GM23338 (cell line): ENCODE results near the gene ZNF780B. TPM values are rescaled to one million over a fixed set of nuclear protein-coding genes. Genes with fewer than 3 reads are reported as not detected.

ENCODE experiments used
- ATAC-seq: fragments of 200-7000 bp; cut with Tn5 transposase; 3 replicates; pipeline ENCODE4 v1.9.1; 2020
- DNase-seq: peaks from one replicate; pipeline ENCODE4 v3.0.0-alpha.2; 2015; ENCODE audit warnings: low spot score
- H2AFZ ChIP-seq: fragments of 200-600 bp; sonication (generic); 2 replicates; pipeline ENCODE4 v1.8.0; 2016; ENCODE audit warnings: antibody characterized with exemption, mild to moderate bottlenecking, moderate library complexity
- H3F3A ChIP-seq: fragments of 200-600 bp; sonication (generic); replicated peaks from 2 replicates; pipeline ENCODE4 v1.8.0; 2017; ENCODE audit warnings: antibody characterized with exemption, mixed run types, low read depth
- H3K27ac ChIP-seq: fragments of 200-600 bp; sonication (generic); 2 replicates; pipeline ENCODE4 v1.6.1; 2016; ENCODE audit warnings: low read depth
- H3K27me3 ChIP-seq: fragments of 200-600 bp; sonication (generic); 2 replicates; pipeline ENCODE4 v1.8.0; 2016; ENCODE audit warnings: mild to moderate bottlenecking, mixed run types, moderate library complexity; ENCODE audit not compliant: insufficient read depth
- H3K36me3 ChIP-seq: fragments of 200-600 bp; sonication (generic); 2 replicates; pipeline ENCODE4 v1.8.0; 2016; ENCODE audit warnings: mild to moderate bottlenecking; ENCODE audit not compliant: insufficient read depth
- H3K4me1 ChIP-seq: fragments of 200-600 bp; sonication (generic); 2 replicates; pipeline ENCODE4 v1.8.0; 2016; ENCODE audit warnings: mild to moderate bottlenecking, moderate library complexity; ENCODE audit not compliant: insufficient read depth
- H3K4me2 ChIP-seq: fragments of 200-600 bp; sonication (generic); 2 replicates; pipeline ENCODE4 v1.7.1; 2017; ENCODE audit warnings: mixed run types
- H3K4me3 ChIP-seq: fragments of 200-600 bp; sonication (generic); 2 replicates; pipeline ENCODE4 v1.6.1; 2016; ENCODE audit warnings: mixed run types
- H3K79me2 ChIP-seq: fragments of 200-600 bp; sonication (generic); replicated peaks from 2 replicates; pipeline ENCODE4 v1.8.0; 2017; ENCODE audit warnings: mild to moderate bottlenecking; ENCODE audit not compliant: insufficient read depth
- H3K9me2 ChIP-seq: fragments of 200-600 bp; sonication (generic); 2 replicates; pipeline ENCODE4 v1.8.0; 2017; ENCODE audit not compliant: insufficient read depth
- H4K20me1 ChIP-seq: fragments of 200-600 bp; sonication (generic); replicated peaks from 2 replicates; pipeline ENCODE4 v1.8.0; 2017; ENCODE audit warnings: mild to moderate bottlenecking; ENCODE audit not compliant: insufficient read depth
- H3K27ac Mint-ChIP-seq: 2 replicates; pipeline ENCODE4 v1.8.0; 2020; ENCODE audit warnings: inconsistent platforms, mild to moderate bottlenecking, moderate library complexity, mixed read lengths
- H3K27me3 Mint-ChIP-seq: 3 replicates; pipeline ENCODE4 v1.8.0; 2022; ENCODE audit warnings: low read depth, mild to moderate bottlenecking, moderate library complexity, mixed read lengths, inconsistent platforms; ENCODE audit not compliant: insufficient read depth, poor library complexity
- H3K36me3 Mint-ChIP-seq: 3 replicates; pipeline ENCODE4 v1.8.0; 2021; ENCODE audit warnings: low read depth, mild to moderate bottlenecking, inconsistent platforms, moderate library complexity, mixed read lengths
- H3K4me1 Mint-ChIP-seq: 3 replicates; pipeline ENCODE4 v1.8.0; 2020; ENCODE audit warnings: mild to moderate bottlenecking, inconsistent platforms, mixed read lengths
- H3K4me3 Mint-ChIP-seq: 3 replicates; pipeline ENCODE4 v1.8.0; 2021; ENCODE audit warnings: moderate library complexity, mild to moderate bottlenecking, inconsistent platforms, mixed read lengths
- H3K9me3 Mint-ChIP-seq: 3 replicates; pipeline ENCODE4 v1.8.0; 2020; ENCODE audit warnings: moderate library complexity, mild to moderate bottlenecking, inconsistent platforms, mixed read lengths
- CREB1 ChIP-seq: fragments of 250-450 bp; sonication (Bioruptor Pico); IDR thresholded peaks from 2 replicates; pipeline ENCODE4 v1.5.0; 2020; ENCODE audit warnings: low read depth, mild to moderate bottlenecking, moderate library complexity
- CTCF ChIP-seq, 2 experiments: fragments of 200-600 bp in 1 of 2; sonication (generic) in 1 of 2; conservative IDR thresholded peaks; 2 replicates each; pipeline versions ENCODE4 v1.5.1 to v1.6.1; 2016 to 2017; ENCODE audit warnings: antibody characterized with exemption in 2 of 2, low read depth in 2 of 2, mild to moderate bottlenecking in 2 of 2, moderate library complexity in 1 of 2
- EZH2 ChIP-seq: fragments of 200-600 bp; sonication (generic); IDR thresholded peaks from one replicate; pipeline ENCODE4 v1.8.0; 2017; ENCODE audit warnings: antibody characterized with exemption, mild to moderate bottlenecking, low read depth; ENCODE audit not compliant: unreplicated experiment
- EZH2phosphoT487 ChIP-seq: fragments of 200-600 bp; sonication (generic); IDR thresholded peaks from one replicate; pipeline ENCODE4 v1.8.1; 2018; ENCODE audit warnings: antibody characterized with exemption; ENCODE audit not compliant: unreplicated experiment
- JUNB ChIP-seq: IDR thresholded peaks from one replicate; pipeline ENCODE4 v1.6.1; 2016; ENCODE audit warnings: antibody characterized with exemption; ENCODE audit not compliant: unreplicated experiment
- POLR2AphosphoS5 ChIP-seq: IDR thresholded peaks from 2 replicates; pipeline ENCODE4 v1.6.1; 2016; ENCODE audit warnings: antibody characterized with exemption, low read depth
- REST ChIP-seq: IDR thresholded peaks from one replicate; pipeline ENCODE4 v1.6.1; 2018; ENCODE audit warnings: antibody characterized with exemption; ENCODE audit not compliant: unreplicated experiment
- STAT1 ChIP-seq: IDR thresholded peaks from one replicate; pipeline ENCODE4 v1.6.1; 2016; ENCODE audit warnings: antibody characterized with exemption; ENCODE audit not compliant: unreplicated experiment
- ZNF331 ChIP-seq: fragments of 250-450 bp; sonication (Bioruptor Pico); IDR thresholded peaks from 2 replicates; pipeline ENCODE4 v1.5.0; 2020; ENCODE audit warnings: low read depth, mild to moderate bottlenecking, moderate library complexity
- polyA plus RNA-seq: library from polyadenylated mRNA; unstranded; fragments of >200 nt; fragmentation: Nextera tagmentation; extraction: Ambion mirVana; gene quantifications from 2 replicates; pipeline ENCODE4 v1.2.1, GENCODE V29; 2016
- total RNA-seq: library from RNA; depleted of rRNA; stranded (reverse); fragments of >200 nt; shearing (Covaris generic); gene quantifications from 2 replicates; pipeline ENCODE4 v1.2.3, GENCODE V29; 2014
- TF ChIP-seq, protein P1 (sequence below): IDR thresholded peaks from 2 replicates; pipeline ENCODE4 v1.6.1; 2016; ENCODE audit warnings: antibody characterized with exemption
- TF ChIP-seq, protein P2 (sequence below): fragments of 250-450 bp; sonication (Bioruptor Pico); IDR thresholded peaks from 2 replicates; pipeline ENCODE4 v1.5.0; 2020; ENCODE audit warnings: mild to moderate bottlenecking, moderate library complexity

Gene ZNF780B
- total and polyA plus RNA-seq, 2 experiments from 2014 or later = 4.9 to 11.0 TPM

GRCh38 chr19:39993605-39994004, 62.4 kb downstream of the ZNF780B start:
- Mint-ChIP-seq H3K27me3 (peaks cover 2% of the 10 kb centered on the region), H3K4me1 (peaks cover 9% of the 10 kb centered on the region; the same call in 1 of the 3 replicates), H3K27ac (no peak overlapping the region), H3K9me3 (peaks cover 28% of the 10 kb centered on the region), H3K36me3 (peaks cover 21% of the 10 kb centered on the region), H3K4me3 (no peak overlapping the region)
- H3K9me2 ChIP-seq = no peaks in the 10 kb centered on the region
- H3K36me3 ChIP-seq = 0 out of 2 replicates have a peak, but pooled peaks cover 5% of the 10 kb centered on the region
- no peak overlapping the region for H3K27ac ChIP-seq
- TF ChIP-seq, protein P1, sequence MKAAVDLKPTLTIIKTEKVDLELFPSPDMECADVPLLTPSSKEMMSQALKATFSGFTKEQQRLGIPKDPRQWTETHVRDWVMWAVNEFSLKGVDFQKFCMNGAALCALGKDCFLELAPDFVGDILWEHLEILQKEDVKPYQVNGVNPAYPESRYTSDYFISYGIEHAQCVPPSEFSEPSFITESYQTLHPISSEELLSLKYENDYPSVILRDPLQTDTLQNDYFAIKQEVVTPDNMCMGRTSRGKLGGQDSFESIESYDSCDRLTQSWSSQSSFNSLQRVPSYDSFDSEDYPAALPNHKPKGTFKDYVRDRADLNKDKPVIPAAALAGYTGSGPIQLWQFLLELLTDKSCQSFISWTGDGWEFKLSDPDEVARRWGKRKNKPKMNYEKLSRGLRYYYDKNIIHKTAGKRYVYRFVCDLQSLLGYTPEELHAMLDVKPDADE = no peak
- TF ChIP-seq STAT1 = no peak
- no peak for TF ChIP-seq EZH2
- TF ChIP-seq ZNF331 (CRISPR knock-in tag) = no peak
- TF ChIP-seq CREB1 (CRISPR knock-in tag) = no peak
- TF ChIP-seq POLR2AphosphoS5 = no peak
- TF ChIP-seq JUNB = no peak
- TF ChIP-seq CTCF (conservative IDR thresholded peaks at IDR 0.05; ENCODE audit: low read depth in 2 of 2) = no peak
- no peak for TF ChIP-seq REST
- TF ChIP-seq EZH2phosphoT487 = no peak
- TF ChIP-seq, protein P2, sequence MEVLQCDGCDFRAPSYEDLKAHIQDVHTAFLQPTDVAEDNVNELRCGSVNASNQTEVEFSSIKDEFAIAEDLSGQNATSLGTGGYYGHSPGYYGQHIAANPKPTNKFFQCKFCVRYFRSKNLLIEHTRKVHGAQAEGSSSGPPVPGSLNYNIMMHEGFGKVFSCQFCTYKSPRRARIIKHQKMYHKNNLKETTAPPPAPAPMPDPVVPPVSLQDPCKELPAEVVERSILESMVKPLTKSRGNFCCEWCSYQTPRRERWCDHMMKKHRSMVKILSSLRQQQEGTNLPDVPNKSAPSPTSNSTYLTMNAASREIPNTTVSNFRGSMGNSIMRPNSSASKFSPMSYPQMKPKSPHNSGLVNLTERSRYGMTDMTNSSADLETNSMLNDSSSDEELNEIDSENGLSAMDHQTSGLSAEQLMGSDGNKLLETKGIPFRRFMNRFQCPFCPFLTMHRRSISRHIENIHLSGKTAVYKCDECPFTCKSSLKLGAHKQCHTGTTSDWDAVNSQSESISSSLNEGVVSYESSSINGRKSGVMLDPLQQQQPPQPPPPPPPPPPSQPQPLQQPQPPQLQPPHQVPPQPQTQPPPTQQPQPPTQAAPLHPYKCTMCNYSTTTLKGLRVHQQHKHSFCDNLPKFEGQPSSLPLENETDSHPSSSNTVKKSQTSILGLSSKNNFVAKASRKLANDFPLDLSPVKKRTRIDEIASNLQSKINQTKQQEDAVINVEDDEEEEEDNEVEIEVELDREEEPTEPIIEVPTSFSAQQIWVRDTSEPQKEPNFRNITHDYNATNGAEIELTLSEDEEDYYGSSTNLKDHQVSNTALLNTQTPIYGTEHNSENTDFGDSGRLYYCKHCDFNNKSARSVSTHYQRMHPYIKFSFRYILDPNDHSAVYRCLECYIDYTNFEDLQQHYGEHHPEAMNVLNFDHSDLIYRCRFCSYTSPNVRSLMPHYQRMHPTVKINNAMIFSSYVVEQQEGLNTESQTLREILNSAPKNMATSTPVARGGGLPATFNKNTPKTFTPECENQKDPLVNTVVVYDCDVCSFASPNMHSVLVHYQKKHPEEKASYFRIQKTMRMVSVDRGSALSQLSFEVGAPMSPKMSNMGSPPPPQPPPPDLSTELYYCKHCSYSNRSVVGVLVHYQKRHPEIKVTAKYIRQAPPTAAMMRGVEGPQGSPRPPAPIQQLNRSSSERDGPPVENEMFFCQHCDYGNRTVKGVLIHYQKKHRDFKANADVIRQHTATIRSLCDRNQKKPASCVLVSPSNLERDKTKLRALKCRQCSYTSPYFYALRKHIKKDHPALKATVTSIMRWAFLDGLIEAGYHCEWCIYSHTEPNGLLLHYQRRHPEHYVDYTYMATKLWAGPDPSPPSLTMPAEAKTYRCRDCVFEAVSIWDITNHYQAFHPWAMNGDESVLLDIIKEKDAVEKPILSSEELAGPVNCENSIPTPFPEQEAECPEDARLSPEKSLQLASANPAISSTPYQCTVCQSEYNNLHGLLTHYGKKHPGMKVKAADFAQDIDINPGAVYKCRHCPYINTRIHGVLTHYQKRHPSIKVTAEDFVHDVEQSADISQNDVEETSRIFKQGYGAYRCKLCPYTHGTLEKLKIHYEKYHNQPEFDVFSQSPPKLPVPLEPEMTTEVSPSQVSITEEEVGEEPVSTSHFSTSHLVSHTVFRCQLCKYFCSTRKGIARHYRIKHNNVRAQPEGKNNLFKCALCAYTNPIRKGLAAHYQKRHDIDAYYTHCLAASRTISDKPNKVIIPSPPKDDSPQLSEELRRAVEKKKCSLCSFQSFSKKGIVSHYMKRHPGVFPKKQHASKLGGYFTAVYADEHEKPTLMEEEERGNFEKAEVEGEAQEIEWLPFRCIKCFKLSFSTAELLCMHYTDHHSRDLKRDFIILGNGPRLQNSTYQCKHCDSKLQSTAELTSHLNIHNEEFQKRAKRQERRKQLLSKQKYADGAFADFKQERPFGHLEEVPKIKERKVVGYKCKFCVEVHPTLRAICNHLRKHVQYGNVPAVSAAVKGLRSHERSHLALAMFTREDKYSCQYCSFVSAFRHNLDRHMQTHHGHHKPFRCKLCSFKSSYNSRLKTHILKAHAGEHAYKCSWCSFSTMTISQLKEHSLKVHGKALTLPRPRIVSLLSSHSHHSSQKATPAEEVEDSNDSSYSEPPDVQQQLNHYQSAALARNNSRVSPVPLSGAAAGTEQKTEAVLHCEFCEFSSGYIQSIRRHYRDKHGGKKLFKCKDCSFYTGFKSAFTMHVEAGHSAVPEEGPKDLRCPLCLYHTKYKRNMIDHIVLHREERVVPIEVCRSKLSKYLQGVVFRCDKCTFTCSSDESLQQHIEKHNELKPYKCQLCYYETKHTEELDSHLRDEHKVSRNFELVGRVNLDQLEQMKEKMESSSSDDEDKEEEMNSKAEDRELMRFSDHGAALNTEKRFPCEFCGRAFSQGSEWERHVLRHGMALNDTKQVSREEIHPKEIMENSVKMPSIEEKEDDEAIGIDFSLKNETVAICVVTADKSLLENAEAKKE = no peak
- peaks cover 5% of the 10 kb centered on the region; the same call in 1 of the 2 replicates for H4K20me1 ChIP-seq
- H3K27me3 ChIP-seq = no peaks in the 10 kb centered on the region
- no peaks in the 10 kb centered on the region; the same call in 1 of the 2 replicates for H3K4me1 ChIP-seq
- DNase-seq (no peak), ATAC-seq (no peak)
- H3F3A ChIP-seq = no peaks in the 10 kb centered on the region; the same call in 1 of the 2 replicates
- H2AFZ ChIP-seq = no peak overlapping the region
- peaks cover 51% of the 10 kb centered on the region for H3K79me2 ChIP-seq
- no peak overlapping the region for H3K4me2 ChIP-seq
- no peak overlapping the region for H3K4me3 ChIP-seq
